Measurements from ENCODE around the gene ERVH48-1.
"Not testable (repeated sequence)": the region's sequence is repeated elsewhere in the genome, so short reads cannot be mapped to it uniquely, and the experiment has no call there.

Gene ERVH48-1

DNA sequence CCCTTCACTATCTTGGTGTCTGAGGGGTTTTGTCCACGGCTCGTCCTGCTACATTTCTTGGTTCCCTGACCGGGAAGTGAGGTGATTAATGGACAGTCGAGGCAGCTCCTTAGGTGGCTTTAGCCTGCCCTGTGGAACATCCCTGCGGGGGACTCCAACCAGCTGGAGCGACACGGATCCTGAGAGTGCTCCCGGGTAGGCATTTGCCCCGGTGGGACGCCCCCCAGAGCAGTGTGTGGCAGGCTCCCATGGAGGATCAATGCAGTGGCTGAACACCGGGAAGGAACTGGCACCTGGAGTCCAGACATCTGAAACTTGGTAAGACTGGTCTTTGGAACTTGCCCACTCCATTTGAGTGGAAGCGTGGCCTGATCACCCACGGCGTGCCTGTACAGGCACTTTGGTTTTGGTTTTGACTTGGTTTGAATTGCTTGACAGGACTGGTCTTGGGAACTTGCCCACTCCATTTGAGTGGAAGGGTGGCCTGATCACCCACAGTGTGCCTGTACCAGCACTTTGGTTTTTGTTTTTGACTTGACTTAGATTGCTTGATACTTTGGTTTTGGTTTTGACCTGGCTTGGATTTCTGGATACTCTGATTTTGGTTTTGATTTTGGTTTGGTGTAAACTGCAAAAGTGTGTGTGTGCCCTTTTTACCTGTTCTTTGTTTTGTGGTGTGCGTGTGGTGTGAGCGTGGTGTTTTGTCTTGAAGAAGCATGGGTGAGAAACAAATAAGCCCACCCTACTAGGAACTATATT is 7.1 kb upstream of the ERVH48-1 start:
- H3K4me2 ChIP-seq (ENCODE audit: low read length); H4K8ac ChIP-seq (ENCODE audit: low read depth, low read length); H3K27me3 ChIP-seq (ENCODE audit: insufficient read depth, low read length, poor library complexity); H3K36me3 ChIP-seq (ENCODE audit: control insufficient read depth, insufficient read depth, low read length); H3K9ac ChIP-seq (ENCODE audit: low read length); H2AK5ac ChIP-seq (ENCODE audit: low read length); DNase-seq; H2BK120ac ChIP-seq (ENCODE audit: low read depth, low read length); H4K5ac ChIP-seq (ENCODE audit: low read length); H3K4me1 ChIP-seq (ENCODE audit: control insufficient read depth, low read depth, low read length); H3K23ac ChIP-seq (ENCODE audit: low read length); H3K4me3 ChIP-seq (ENCODE audit: low read length); H3K79me2 ChIP-seq (ENCODE audit: control insufficient read depth, insufficient read depth, low read length); H3K79me1 ChIP-seq (ENCODE audit: low read length): not testable (repeated sequence)
- Histone ChIP-seq H2BK5ac (ENCODE audit: low read length) (peak overlapping the region; percentile 92), H2BK15ac (replicated peaks; ENCODE audit: low read depth) (peak overlapping the region; percentile 6), H3K56ac (ENCODE audit: low read length) (peak overlapping the region; percentile 70), H3K4ac (ENCODE audit: low read depth, low read length) (peak overlapping the region; percentile 97), H3K18ac (ENCODE audit: low read length) (peak overlapping the region; percentile 93), H3K27ac (ENCODE audit: low read depth, low read length) (peak overlapping the region; percentile 81)
- WGBS (ENCODE audit: extremely low coverage, insufficient coverage, low lambda C conversion rate), result no CpG with 5 or more reads among the region's 16 CpGs

- Histone ChIP-seq H2BK15ac (replicated peaks; ENCODE audit: low read depth) (no peak overlapping the region), H3K9ac (ENCODE audit: low read length) (peak overlapping the region; percentile 59), H4K5ac (ENCODE audit: low read length) (peak overlapping the region; percentile 35), H4K8ac (ENCODE audit: low read depth, low read length) (no peak overlapping the region), H3K4ac (ENCODE audit: low read depth, low read length) (peak overlapping the region; percentile 93), H3K79me2 (ENCODE audit: control insufficient read depth, insufficient read depth, low read length) (no peaks in the 10 kb centered on the region), H2BK120ac (ENCODE audit: low read depth, low read length) (peak overlapping the region; percentile 79), H2AK5ac (ENCODE audit: low read length) (peak overlapping the region; percentile 100), H3K4me3 (ENCODE audit: low read length) (no peak overlapping the region), H3K23ac (ENCODE audit: low read length) (no peak overlapping the region), H2BK5ac (ENCODE audit: low read length) (peak overlapping the region; percentile 99), H3K79me1 (ENCODE audit: low read length) (no peaks in the 10 kb centered on the region), H3K36me3 (ENCODE audit: control insufficient read depth, insufficient read depth, low read length) (no peaks in the 10 kb centered on the region), H3K18ac (ENCODE audit: low read length) (peak overlapping the region; percentile 88), H3K4me2 (ENCODE audit: low read length) (no peak overlapping the region), H3K27me3 (ENCODE audit: insufficient read depth, low read length, poor library complexity) (no peaks in the 10 kb centered on the region), H3K4me1 (ENCODE audit: control insufficient read depth, low read depth, low read length) (peaks cover 6% of the 10 kb centered on the region), H3K56ac (ENCODE audit: low read length) (peak overlapping the region; percentile 89), H3K27ac (ENCODE audit: low read depth, low read length) (peak overlapping the region; percentile 65)
- no CpG with 5 or more reads among the region's 13 CpGs for WGBS (ENCODE audit: extremely low coverage, insufficient coverage, low lambda C conversion rate)
- DNase-seq, result peak; percentile 75
Measured at GRCh38 chr21:42931560-42932235, 6.3 kb upstream of the ERVH48-1 start.

DNA sequence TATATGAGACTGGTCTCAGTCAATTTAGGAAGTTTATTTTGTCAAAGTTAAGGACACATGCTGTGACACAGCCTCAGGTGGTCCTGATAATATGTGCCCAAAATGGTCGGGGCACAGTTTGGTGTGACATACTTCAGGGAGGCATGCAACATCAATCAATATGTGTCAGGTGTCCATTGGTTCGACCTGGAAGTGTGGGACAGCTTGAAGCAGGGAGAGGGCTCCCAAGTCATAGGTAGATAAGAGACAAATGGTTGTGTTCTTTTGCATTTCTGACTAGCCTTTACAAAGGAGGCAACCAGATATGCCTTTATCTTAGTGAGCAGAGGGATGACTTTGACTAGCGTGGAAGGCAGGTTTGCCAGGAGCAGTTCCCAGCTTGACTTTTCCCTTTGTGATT is 4.5 kb upstream of the ERVH48-1 start:
- Histone ChIP-seq H3K36me3 (ENCODE audit: control insufficient read depth, insufficient read depth, low read length) (no peaks in the 10 kb centered on the region), H3K23ac (ENCODE audit: low read length) (no peak overlapping the region), H2BK15ac (replicated peaks; ENCODE audit: low read depth) (no peak overlapping the region), H2BK120ac (ENCODE audit: low read depth, low read length) (peak overlapping the region; percentile 90), H2BK5ac (ENCODE audit: low read length) (peak overlapping the region; percentile 81), H3K4me1 (ENCODE audit: control insufficient read depth, low read depth, low read length) (peaks cover 6% of the 10 kb centered on the region), H3K9ac (ENCODE audit: low read length) (peak overlapping the region; percentile 36), H3K4me3 (ENCODE audit: low read length) (no peak overlapping the region), H4K5ac (ENCODE audit: low read length) (no peak overlapping the region), H3K56ac (ENCODE audit: low read length) (peak overlapping the region; percentile 80), H4K8ac (ENCODE audit: low read depth, low read length) (no peak overlapping the region), H3K18ac (ENCODE audit: low read length) (peak overlapping the region; percentile 92), H2AK5ac (ENCODE audit: low read length) (no peak overlapping the region), H3K27ac (ENCODE audit: low read depth, low read length) (peak overlapping the region; percentile 79), H3K79me1 (ENCODE audit: low read length) (no peaks in the 10 kb centered on the region), H3K79me2 (ENCODE audit: control insufficient read depth, insufficient read depth, low read length) (no peaks in the 10 kb centered on the region), H3K4ac (ENCODE audit: low read depth, low read length) (peak overlapping the region; percentile 96), H3K4me2 (ENCODE audit: low read length) (no peak overlapping the region), H3K27me3 (ENCODE audit: insufficient read depth, low read length, poor library complexity) (no peaks in the 10 kb centered on the region)
- WGBS (ENCODE audit: extremely low coverage, insufficient coverage, low lambda C conversion rate), result no CpG with 5 or more reads among the region's 3 CpGs
- peak; percentile 93 for DNase-seq

DNA sequence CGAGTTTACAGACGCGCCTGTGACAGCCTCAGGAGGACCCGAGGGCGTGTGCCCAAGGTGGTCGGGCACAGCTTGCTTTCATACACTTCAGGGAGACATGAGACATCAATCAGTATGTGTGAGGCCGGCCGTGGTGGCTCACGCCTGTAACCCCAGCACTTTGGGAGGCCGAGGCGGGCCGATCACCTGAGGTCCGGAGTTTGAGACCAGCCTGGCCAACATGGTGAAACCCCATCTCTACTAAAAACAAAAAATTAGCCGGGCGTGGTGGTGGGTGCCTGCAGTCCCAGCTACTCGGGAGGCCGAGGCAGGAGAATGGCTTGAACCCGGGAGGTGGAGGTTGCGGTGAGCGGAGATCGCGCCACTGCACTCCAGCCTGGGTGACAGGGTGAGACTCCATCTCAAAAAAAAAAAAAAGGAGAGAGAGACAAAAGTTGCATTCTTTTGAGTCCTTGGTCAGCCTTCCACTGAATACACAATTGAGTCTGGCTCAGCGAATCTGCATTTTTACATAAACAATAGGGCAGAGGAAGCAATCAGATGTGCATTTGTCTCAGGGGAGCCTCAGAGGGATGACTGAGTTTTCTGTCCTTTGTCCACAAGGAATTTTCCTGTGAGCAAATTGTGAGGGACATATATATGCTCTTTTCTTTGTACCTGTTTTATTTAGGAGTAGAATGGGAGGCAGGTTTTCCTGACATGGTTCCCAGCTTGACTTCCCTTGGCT is 2.2 kb upstream of the ERVH48-1 start:
- H3K4me2 ChIP-seq (ENCODE audit: low read length); H2BK15ac ChIP-seq (replicated peaks; ENCODE audit: low read depth); H3K79me2 ChIP-seq (ENCODE audit: control insufficient read depth, insufficient read depth, low read length); H3K9ac ChIP-seq (ENCODE audit: low read length); H3K79me1 ChIP-seq (ENCODE audit: low read length); H4K8ac ChIP-seq (ENCODE audit: low read depth, low read length); H4K5ac ChIP-seq (ENCODE audit: low read length); H3K36me3 ChIP-seq (ENCODE audit: control insufficient read depth, insufficient read depth, low read length); H3K4me3 ChIP-seq (ENCODE audit: low read length); H3K27me3 ChIP-seq (ENCODE audit: insufficient read depth, low read length, poor library complexity); H3K23ac ChIP-seq (ENCODE audit: low read length): not testable (repeated sequence)
- Histone ChIP-seq H3K56ac (ENCODE audit: low read length) (peak overlapping the region; percentile 77), H3K4ac (ENCODE audit: low read depth, low read length) (peak overlapping the region; percentile 87), H2AK5ac (ENCODE audit: low read length) (peak overlapping the region; percentile 98), H3K27ac (ENCODE audit: low read depth, low read length) (peak overlapping the region; percentile 85), H3K4me1 (ENCODE audit: control insufficient read depth, low read depth, low read length) (peaks cover 11% of the 10 kb centered on the region), H2BK120ac (ENCODE audit: low read depth, low read length) (peak overlapping the region; percentile 49), H2BK5ac (ENCODE audit: low read length) (peak overlapping the region; percentile 74), H3K18ac (ENCODE audit: low read length) (peak overlapping the region; percentile 75)
- DNase-seq, result peak; percentile 85
- WGBS (ENCODE audit: extremely low coverage, insufficient coverage, low lambda C conversion rate), result no CpG with 5 or more reads among the region's 23 CpGs

DNA sequence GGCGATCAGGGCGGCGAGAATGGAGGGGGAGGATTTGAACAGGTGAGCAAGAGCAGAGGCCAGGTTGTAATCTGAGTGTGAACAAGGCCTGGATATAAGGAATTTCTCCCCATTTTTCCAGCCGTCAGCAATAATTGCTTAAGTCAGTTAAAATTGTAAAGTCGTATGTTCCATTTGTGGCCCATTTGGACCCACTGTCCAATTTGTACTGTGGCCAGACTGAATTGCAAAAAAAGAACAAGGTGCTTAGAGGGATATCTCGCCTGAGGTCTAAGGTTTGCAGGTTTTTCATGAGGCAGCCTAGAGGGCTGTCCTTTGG is 1.0 kb downstream of the ERVH48-1 start:
- peak overlapping the region; percentile 96 for H2BK5ac ChIP-seq (ENCODE audit: low read length)
- H3K27ac ChIP-seq (ENCODE audit: low read depth, low read length), result peak overlapping the region; percentile 68
- H3K4me3 ChIP-seq (ENCODE audit: low read length), result no peak overlapping the region

More for the DNA sequence above, 1.0 kb downstream of the ERVH48-1 start:
- H3K36me3 ChIP-seq (ENCODE audit: control insufficient read depth, insufficient read depth, low read length), result no peaks in the 10 kb centered on the region
- no peaks in the 10 kb centered on the region for H3K27me3 ChIP-seq (ENCODE audit: insufficient read depth, low read length, poor library complexity)
- no CpG with 5 or more reads among the region's 6 CpGs for WGBS (ENCODE audit: extremely low coverage, insufficient coverage, low lambda C conversion rate)
- H3K4me1 ChIP-seq (ENCODE audit: control insufficient read depth, low read depth, low read length), result peaks cover 6% of the 10 kb centered on the region
- peak overlapping the region; percentile 86 for H2BK15ac ChIP-seq (replicated peaks; ENCODE audit: low read depth)
- H3K4me2 ChIP-seq (ENCODE audit: low read length), result peak overlapping the region; percentile 37
- H3K56ac ChIP-seq (ENCODE audit: low read length), result peak overlapping the region; percentile 93
- H3K79me1 ChIP-seq (ENCODE audit: low read length), result no peaks in the 10 kb centered on the region
- peak overlapping the region; percentile 92 for H3K23ac ChIP-seq (ENCODE audit: low read length)
- H4K5ac ChIP-seq (ENCODE audit: low read length), result peak overlapping the region; percentile 63
- peak overlapping the region; percentile 82 for H2AK5ac ChIP-seq (ENCODE audit: low read length)
- H2BK120ac ChIP-seq (ENCODE audit: low read depth, low read length), result peak overlapping the region; percentile 78
- no peak overlapping the region for H4K8ac ChIP-seq (ENCODE audit: low read depth, low read length)
- H3K9ac ChIP-seq (ENCODE audit: low read length), result peak overlapping the region; percentile 59
- H3K4ac ChIP-seq (ENCODE audit: low read depth, low read length), result peak overlapping the region; percentile 82
- H3K79me2 ChIP-seq (ENCODE audit: control insufficient read depth, insufficient read depth, low read length), result no peaks in the 10 kb centered on the region
- no peak for DNase-seq
- H3K18ac ChIP-seq (ENCODE audit: low read length), result peak overlapping the region; percentile 35

Data from mesendoderm (in vitro differentiated cells).